Measurements from ENCODE around the gene NTSR1. TPM values are rescaled to one million over a fixed set of nuclear protein-coding genes. Genes with fewer than 3 reads are reported as not detected.

The NTSR1 gene
- total and polyA plus RNA-seq, 2 of the 8 experiments (the other 6 are each of a cell fraction or from before 2014, with no cell fraction given), result 0.53 to 0.89 TPM

DNA sequence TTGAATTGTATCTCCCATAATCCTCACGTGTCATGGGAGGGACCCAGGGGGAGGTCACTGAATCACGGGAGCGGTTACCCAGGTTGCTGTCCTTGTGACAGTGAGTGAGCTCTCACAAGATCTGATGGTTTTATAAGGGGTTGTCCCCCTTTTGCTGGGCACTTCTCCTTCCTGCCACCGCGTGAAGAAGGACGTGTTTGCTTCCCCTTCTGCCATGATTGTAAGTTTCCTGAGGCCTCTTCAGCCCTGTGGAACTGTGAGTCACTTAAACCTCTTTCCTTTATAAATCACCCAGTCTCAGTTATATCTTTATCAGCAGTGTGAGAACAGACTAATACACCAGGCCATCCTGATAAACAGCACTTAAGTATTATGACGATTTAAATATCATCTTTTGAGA is 78.7 kb downstream of the NTSR1 start:
- Histone ChIP-seq H2BK12ac (ENCODE audit: low read depth, low read length) (no peak overlapping the region), H2BK120ac (replicated peaks; ENCODE audit: low read depth, low read length) (no peak overlapping the region), H2BK20ac (ENCODE audit: low read length) (no peak overlapping the region), H4K5ac (ENCODE audit: insufficient read length, low read depth, low read length) (no peak overlapping the region), H3K4ac (replicated peaks; ENCODE audit: insufficient read length, low read depth, low read length) (no peak overlapping the region), H3K4me2 (ENCODE audit: insufficient read depth in 1 of 2, low read depth in 2 of 2, low read length in 2 of 2) (no peak overlapping the region), H3K27me3 (replicated peaks in 1 of 4; ENCODE audit: control insufficient read depth in 3 of 4, extremely low read depth in 1 of 4, insufficient read depth in 3 of 4, low read length in 3 of 4) (no peaks in the 10 kb centered on the region; a peak in 1 of 7 replicates), H3K4me3 (ENCODE audit: extremely low read depth in 1 of 4, insufficient read depth in 2 of 4, low read depth in 3 of 4, low read length in 4 of 4) (no peak overlapping the region), H3K4me1 (replicated peaks in 1 of 4; ENCODE audit: control insufficient read depth in 3 of 4, insufficient read depth in 4 of 4, low read length in 3 of 4) (peaks cover 0 to 2% (median under 1%) of the 10 kb centered on the region in 4 experiments; a peak in 3 of 7 replicates), H4K20me1 (replicated peaks in 1 of 2; ENCODE audit: control insufficient read depth in 1 of 2, insufficient read depth in 2 of 2, low read length in 2 of 2) (no peaks in the 10 kb centered on the region), H3K56ac (replicated peaks; ENCODE audit: insufficient read length, low read depth, low read length) (no peak overlapping the region), H3K79me2 (ENCODE audit: control insufficient read depth in 1 of 2, insufficient read depth in 2 of 2, low read length in 2 of 2) (no peaks in the 10 kb centered on the region), H4K91ac (replicated peaks; ENCODE audit: insufficient read length, low read length) (no peak overlapping the region), H3K9me3 (ENCODE audit: insufficient read depth in 2 of 2, low read depth in 1 of 2, low read length in 1 of 2) (no peaks in the 10 kb centered on the region), H3K27ac (ENCODE audit: low read depth, low read length) (no peak overlapping the region), H3K18ac (ENCODE audit: extremely low read depth, low read length) (no peak overlapping the region), H2BK5ac (ENCODE audit: low read depth, low read length) (no peak overlapping the region), H2BK15ac (ENCODE audit: low read length) (no peak overlapping the region), H4K8ac (ENCODE audit: extremely low read depth, insufficient read depth, low read length) (no peak overlapping the region), H3K23ac (ENCODE audit: insufficient read length) (no peak overlapping the region), H3K23me2 (ENCODE audit: low read depth, low read length) (no peaks in the 10 kb centered on the region), H2AFZ (ENCODE audit: low read length) (no peak overlapping the region), H2AK5ac (ENCODE audit: low read depth, low read length) (no peak overlapping the region), H3K14ac (ENCODE audit: insufficient read length) (no peak overlapping the region), H3K9ac (replicated peaks in 1 of 4; ENCODE audit: extremely low read depth in 1 of 4, low read depth in 3 of 4, low read length in 3 of 4) (no peak overlapping the region), H3K79me1 (ENCODE audit: low read depth, low read length) (no peaks in the 10 kb centered on the region), H3K36me3 (ENCODE audit: control insufficient read depth in 2 of 4, insufficient read depth in 4 of 4, low read length in 3 of 4) (no peaks in the 10 kb centered on the region)
- DNase-seq (ENCODE audit: low read depth in 1 of 2, low spot score in 2 of 2) (no peak), FAIRE-seq (no peak)
- 88% methylated on average over 7 of the region's 7 CpGs; no CpG with 5 or more reads in 1 of the 2 experiments for WGBS, 2 experiments (ENCODE audit: extremely low coverage in 1 of 2, insufficient coverage in 1 of 2, insufficient read length in 1 of 2, insufficient replicate concordance in 2 of 2, low coverage in 1 of 2, low lambda C conversion rate in 2 of 2, missing lambda C conversion rate in 1 of 2)
- no peak for TF ChIP-seq GTF2F1 (IDR thresholded peaks at IDR 0.05; ENCODE audit: borderline replicate concordance, low read depth, low read length)
- CTCF ChIA-PET (ENCODE audit: partially characterized antibody), result interaction anchor here (0.7 to 6.4 kb wide), 4 partner anchors 103 to 123 kb away, joined by 3 to 47 read pairs (median 4); no protein-coding TSS in a partner anchor
- POLR2A ChIA-PET (ENCODE audit: partially characterized antibody), result no interaction called here
